Kidney (tissue), 14 donors: ENCODE results near the gene CENPO. TPM values are rescaled to one million over a fixed set of nuclear protein-coding genes. Genes with fewer than 3 reads are reported as not detected.

Experiments used
- DNase-seq, 5 donors: peaks; one replicate each; pipeline ENCODE4 v3.0.0-alpha.2; 2013 to 2020
- FAIRE-seq: peaks from 2 replicates; lab custom pipeline; 2012; peaks lifted over from hg19 to GRCh38; lab: Jason Lieb, UNC
- H3K27ac ChIP-seq, 2 donors: one replicate each; pipeline ENCODE4 v1.7.0; 2013; ENCODE audit warnings: low read depth in 2 of 2, low read length in 2 of 2, inconsistent platforms in 1 of 2
- H3K27me3 ChIP-seq: one replicate; pipeline ENCODE4 v1.7.1; 2013; ENCODE audit warnings: low read length, inconsistent platforms; ENCODE audit not compliant: control insufficient read depth, insufficient read depth
- H3K36me3 ChIP-seq, 3 donors: one replicate each; pipeline versions ENCODE4 v1.7.0 to v1.7.1; 2013; ENCODE audit warnings: low read length in 3 of 3, control low read depth in 1 of 3, inconsistent platforms in 1 of 3; ENCODE audit not compliant: insufficient read depth in 3 of 3, control insufficient read depth in 2 of 3
- H3K4me1 ChIP-seq, 3 donors: one replicate each; pipeline versions ENCODE4 v1.7.0 to v1.7.1; 2013; ENCODE audit warnings: low read length in 3 of 3, inconsistent platforms in 1 of 3, low read depth in 1 of 3; ENCODE audit not compliant: control insufficient read depth in 2 of 3, insufficient read depth in 2 of 3
- H3K4me3 ChIP-seq, 3 donors: one replicate each; pipeline versions ENCODE4 v1.7.0 to v1.8.1; 2013; ENCODE audit warnings: low read length in 3 of 3, control low read depth in 1 of 3, inconsistent platforms in 1 of 3
- H3K9ac ChIP-seq, 3 donors: one replicate each; pipeline versions ENCODE4 v1.7.0 to v1.7.1; 2013; ENCODE audit warnings: low read length in 3 of 3, control low read depth in 1 of 3, inconsistent platforms in 1 of 3
- H3K9me3 ChIP-seq, 3 donors: one replicate each; pipeline versions ENCODE4 v1.7.0 to v1.7.1; 2013; ENCODE audit warnings: low read length in 3 of 3, control low read depth in 1 of 3, inconsistent platforms in 1 of 3; ENCODE audit not compliant: control insufficient read depth in 2 of 3, insufficient read depth in 1 of 3
- CTCF ChIP-seq: IDR thresholded peaks from 3 replicates; pipeline ENCODE4 v1.5.1; 2012; ENCODE audit warnings: mild to moderate bottlenecking, moderate library complexity, borderline replicate concordance; ENCODE audit not compliant: insufficient read depth; ENCODE audit errors: extremely low read depth
- intact Hi-C: fragments of 100-400 bp; cut with DNase I; formaldehyde crosslinking; loops from one replicate; pipeline ENCODE4 v1.11.1; 2022
- polyA plus RNA-seq: library from polyadenylated mRNA; stranded (reverse); fragments of 350-450 nt; fragmentation: Illumina TruSeq; extraction: RNeasy Lipid Tissue Mini Kit (QIAGEN cat#74804); gene quantifications from one replicate; pipeline ENCODE4 v1.2.3, GENCODE V29; 2014; ENCODE audit warnings: low read depth, low replicate concordance; ENCODE audit not compliant: insufficient read depth
- total RNA-seq: library from RNA; stranded (reverse); fragmentation: NEBNext Ultra II Directional; extraction: Animal tissue kit (Norgen Biotek cat#: 25700); gene quantifications from one replicate; pipeline ENCODE4 v1.2.1, GENCODE V29; 2021
- donor health status: control.
- donor health status: control.
- donor health status: control.
- donor health status: control.
- donor health status: control.
- donor health status: DM: yes; HTN: yes; CAD: no.
- donor health status: Normal renal cell carcinoma (clear cell type).

Gene CENPO
- total and polyA plus RNA-seq, 2 donors from 2014 or later = 1.5 to 5.7 TPM

- Histone ChIP-seq H3K27me3 (no peaks in the 10 kb centered on the region), H3K27ac (no peak overlapping the region), H3K4me1 (no peaks in the 10 kb centered on the region), H3K9me3 (no peaks in the 10 kb centered on the region), H3K9ac (no peak overlapping the region), H3K4me3 (no peak overlapping the region), H3K36me3 (peaks cover 0 to 21% (median 2%) of the 10 kb centered on the region in 3 donors)
- TF ChIP-seq CTCF = no peak
- FAIRE-seq = no peak
- intact Hi-C loops = no loop called here
- peak in 1 of 5 donors; percentile 51 for DNase-seq
Measured at GRCh38 chr2:24821433-24821891, 28.2 kb downstream of the CENPO start.

- H3K9me3 ChIP-seq = no peaks in the 10 kb centered on the region
- no peak overlapping the region for H3K27ac ChIP-seq
- no peak for DNase-seq
- no peak for FAIRE-seq
- TF ChIP-seq CTCF = no peak
- H3K4me1 ChIP-seq = no peaks in the 10 kb centered on the region
- no peak overlapping the region for H3K4me3 ChIP-seq
- H3K36me3 ChIP-seq = peaks cover 0 to 16% (median 2%) of the 10 kb centered on the region in 3 donors
- H3K9ac ChIP-seq = no peak overlapping the region
- H3K27me3 ChIP-seq = no peaks in the 10 kb centered on the region
- intact Hi-C loops = no loop called here
Measured at GRCh38 chr2:24822049-24822706, 29.0 kb downstream of the CENPO start.

GRCh38 chr2:24824071-24824588 is 30.9 kb downstream of the CENPO start:
- H3K27ac ChIP-seq = no peak overlapping the region
- intact Hi-C loops = no loop called here
- H3K36me3 ChIP-seq = peaks cover 0 to 16% (median 2%) of the 10 kb centered on the region in 3 donors
- H3K9ac ChIP-seq = no peak overlapping the region
- H3K4me3 ChIP-seq = no peak overlapping the region
- TF ChIP-seq CTCF = no peak
- H3K27me3 ChIP-seq = no peaks in the 10 kb centered on the region
- H3K4me1 ChIP-seq = peaks cover 0 to 6% (median 5%) of the 10 kb centered on the region in 3 donors
- DNase-seq (peak in 2 of 5 donors; percentile 20 to 42), FAIRE-seq (no peak)
- H3K9me3 ChIP-seq = no peaks in the 10 kb centered on the region
